ENCODE measurements around the gene GFAP.

Gene GFAP

GRCh38 chr17:44899074-44899782, 16.1 kb downstream of the GFAP start, which contains the start of gene EFTUD2 (continued):
- no peak for TF ChIP-seq ZBTB49 (tag by site-specific recombination; IDR thresholded peaks at IDR 0.05; ENCODE audit: low read depth)
- peak; percentile 28; the same call in 1 of the 2 replicates for TF ChIP-seq ZNF449 (tag by site-specific recombination; IDR thresholded peaks at IDR 0.05)
- TF ChIP-seq ZNF184 (tag by site-specific recombination; IDR thresholded peaks at IDR 0.05): 0 out of 2 replicates have a peak, but pooled peaks have one; percentile 41
- peak; percentile 66 for TF ChIP-seq ZNF580 (tag by site-specific recombination; IDR thresholded peaks at IDR 0.05)
- TF ChIP-seq BCL11A (tag by site-specific recombination; IDR thresholded peaks at IDR 0.05; ENCODE audit: low read depth): no peak
- no peak for TF ChIP-seq ZNF311 (tag by site-specific recombination; IDR thresholded peaks at IDR 0.05; ENCODE audit: borderline replicate concordance)
- no peak for TF ChIP-seq ZFP3 (tag by site-specific recombination; IDR thresholded peaks at IDR 0.05; ENCODE audit: low read depth)
- TF ChIP-seq KLF9 (tag by site-specific recombination; IDR thresholded peaks at IDR 0.05; ENCODE audit: low read depth): peak; percentile 85
- peak; percentile 88 for TF ChIP-seq ZFP69B (tag by site-specific recombination; IDR thresholded peaks at IDR 0.05)
- peak; percentile 31; the same call in 1 of the 2 replicates for TF ChIP-seq PRDM6 (tag by site-specific recombination; IDR thresholded peaks at IDR 0.05)
- peak; percentile 33; the same call in 1 of the 2 replicates for TF ChIP-seq ZBTB20 (tag by site-specific recombination; IDR thresholded peaks at IDR 0.05)
- 0 out of 2 replicates have a peak, but pooled peaks have one; percentile 82 for TF ChIP-seq ZNF24 (tag by site-specific recombination; IDR thresholded peaks at IDR 0.05)
- no peak for TF ChIP-seq TRIM28 (IDR thresholded peaks at IDR 0.05; ENCODE audit: borderline replicate concordance, low read length)
- peak; percentile 8; the same call in 1 of the 2 replicates for TF ChIP-seq ZNF398 (tag by site-specific recombination; IDR thresholded peaks at IDR 0.05)

GRCh38 chr17:44898768-44899073, 16.6 kb downstream of the GFAP start:
- Histone ChIP-seq H3K9me3 (ENCODE audit: control insufficient read depth, insufficient read depth, low read depth, low read length) (no peaks in the 10 kb centered on the region), H3K4me3 (ENCODE audit: low read depth, low read length) (peak overlapping the region; percentile 74), H3K27ac (ENCODE audit: extremely low read depth, low read depth, low read length) (peak overlapping the region; percentile 93), H3K36me3 (ENCODE audit: control insufficient read depth in 2 of 2, insufficient read depth in 1 of 2, low read length in 2 of 2) (peaks cover 15 to 35% of the 10 kb centered on the region in 2 experiments), H3K4me1 (ENCODE audit: control insufficient read depth, insufficient read depth, low read length) (peaks cover 24% of the 10 kb centered on the region)
- TF ChIP-seq ZNF10 (tag by site-specific recombination; IDR thresholded peaks at IDR 0.05): no peak
- 0 out of 2 replicates have a peak, but pooled peaks have one; percentile 2 for TF ChIP-seq ZNF792 (tag by site-specific recombination; IDR thresholded peaks at IDR 0.05)
- ChIA-PET CTCF (interaction anchor here (0.7 to 8.3 kb wide), 9 partner anchors 13 to 298 kb away, joined by 3 to 74 read pairs (median 4); partner anchors contain the start of genes ACBD4 and DCAKD), POLR2A (interaction anchor here (0.6 to 2.1 kb wide), 13 partner anchors 14 to 368 kb away, joined by 3 to 10 read pairs (median 4); partner anchors contain the start of genes HEXIM1, KIF18B and NMT1)

All from HEK293 (cell line).